PC-9 (cell line): ENCODE data around the gene ACTN2. TPM values are rescaled to one million over a fixed set of nuclear protein-coding genes. Genes with fewer than 3 reads are reported as not detected.

ENCODE experiments used
- BruUV-seq: library from RNA; stranded (reverse); fragments of 400-500 nt; replicated peaks from 2 replicates; lab custom pipeline; 2021; lab: Mats Ljungman, UMichigan
- CTCF ChIA-PET: fragments of 300-600 bp; sonication (Branson Sonifier 250); formaldehyde crosslinking; loops from one replicate; lab custom pipeline; 2022; ENCODE audit warnings: antibody characterized with exemption; lab: Charles Lee
- POLR2A ChIA-PET: fragments of 300-600 bp; sonication (Branson Sonifier 250); formaldehyde crosslinking; loops from one replicate; lab custom pipeline; 2022; ENCODE audit warnings: antibody characterized with exemption; ENCODE audit not compliant: unreplicated experiment; lab: Charles Lee
- DNase-seq, 2 experiments: peaks; one replicate each; pipeline versions ENCODE4 v3.0.0 to v3.0.0-alpha.2; 2015 to 2022; ENCODE audit warnings: mixed read lengths in 1 of 2
- H2AFZ ChIP-seq: fragments of 200-600 bp; sonication (generic); 2 replicates; pipeline ENCODE4 v1.8.1; 2017; ENCODE audit warnings: antibody characterized with exemption
- H3F3A ChIP-seq: fragments of 200-600 bp; sonication (generic); 2 replicates; pipeline ENCODE4 v1.8.1; 2017; ENCODE audit warnings: antibody characterized with exemption, mild to moderate bottlenecking, low read depth; ENCODE audit not compliant: insufficient read depth
- H3K27ac ChIP-seq: fragments of 200-600 bp; sonication (generic); 2 replicates; pipeline ENCODE4 v1.6.1; 2016; ENCODE audit warnings: mixed run types
- H3K27me3 ChIP-seq: fragments of 200-600 bp; sonication (generic); 2 replicates; pipeline ENCODE4 v1.6.1; 2016; ENCODE audit warnings: low read depth, mixed run types; ENCODE audit not compliant: insufficient read depth
- H3K36me3 ChIP-seq: fragments of 200-600 bp; sonication (generic); 2 replicates; pipeline ENCODE4 v1.6.1; 2016; ENCODE audit warnings: low read depth, mixed run types
- H3K4me1 ChIP-seq: fragments of 200-600 bp; sonication (generic); replicated peaks from 2 replicates; pipeline ENCODE4 v1.6.1; 2016; ENCODE audit warnings: mixed run types; ENCODE audit not compliant: insufficient read depth
- H3K4me2 ChIP-seq: fragments of 200-600 bp; sonication (generic); 2 replicates; pipeline ENCODE4 v1.6.1; 2017; ENCODE audit warnings: mixed run types
- H3K4me3 ChIP-seq: fragments of 200-600 bp; sonication (generic); 2 replicates; pipeline ENCODE4 v1.6.1; 2016; ENCODE audit warnings: mixed run types
- H3K79me2 ChIP-seq: fragments of 200-600 bp; sonication (generic); 2 replicates; pipeline ENCODE4 v1.6.1; 2017; ENCODE audit warnings: low read depth, mixed run types
- H3K9me2 ChIP-seq: fragments of 200-600 bp; sonication (generic); 2 replicates; pipeline ENCODE4 v1.8.1; 2017; ENCODE audit warnings: mild to moderate bottlenecking; ENCODE audit not compliant: insufficient read depth
- H3K9me3 ChIP-seq: fragments of 200-600 bp; sonication (generic); 2 replicates; pipeline ENCODE4 v1.8.1; 2016; ENCODE audit warnings: low read depth; ENCODE audit not compliant: insufficient read depth
- H4K20me1 ChIP-seq: fragments of 200-600 bp; sonication (generic); 2 replicates; pipeline ENCODE4 v1.8.1; 2017; ENCODE audit not compliant: insufficient read depth
- CTCF ChIP-seq: fragments of 200-600 bp; sonication (generic); conservative IDR thresholded peaks from 2 replicates; pipeline ENCODE4 v1.6.1; 2017; ENCODE audit warnings: mixed run types, antibody characterized with exemption, mild to moderate bottlenecking, moderate library complexity
- EZH2 ChIP-seq: fragments of 200-600 bp; sonication (generic); IDR thresholded peaks from 2 replicates; pipeline ENCODE4 v1.8.0; 2017; ENCODE audit warnings: antibody characterized with exemption, low read depth
- intact Hi-C: fragments of 100-400 bp; cut with micrococcal nuclease; formaldehyde crosslinking; loops from one replicate; pipeline ENCODE4 v1.10.0; 2022; ENCODE audit not compliant: unreplicated experiment
- total RNA-seq: library from RNA; stranded (reverse); gene quantifications from 2 replicates; pipeline ENCODE4 v1.2.3, GENCODE V29; 2021

Gene ACTN2
- total RNA-seq, 1 experiment from 2014 or later: not detected

GRCh38 chr1:236774926-236775325, 88.6 kb downstream of the ACTN2 start:
- no peaks in the 10 kb centered on the region; the same call in 1 of the 2 replicates for H3K9me2 ChIP-seq
- no peaks in the 10 kb centered on the region for H4K20me1 ChIP-seq
- H2AFZ ChIP-seq: no peak overlapping the region
- peaks cover 8% of the 10 kb centered on the region; the same call in 1 of the 2 replicates for H3K9me3 ChIP-seq
- H3K79me2 ChIP-seq: no peaks in the 10 kb centered on the region
- CTCF ChIA-PET: no interaction called here
- H3K36me3 ChIP-seq: no peaks in the 10 kb centered on the region
- no peak overlapping the region for H3K4me3 ChIP-seq
- BruUV-seq: no TSS peak
- H3K27me3 ChIP-seq: peaks cover 46% of the 10 kb centered on the region
- H3K4me1 ChIP-seq: no peaks in the 10 kb centered on the region
- POLR2A ChIA-PET: no interaction called here
- H3K27ac ChIP-seq: no peak overlapping the region
- H3K4me2 ChIP-seq: no peak overlapping the region
- intact Hi-C loops: loop anchor here (5.0 kb wide), 1 partner anchor 657 kb away; no protein-coding TSS in a partner anchor
- no peaks in the 10 kb centered on the region for H3F3A ChIP-seq
- DNase-seq: no peak
- no peak for TF ChIP-seq EZH2
- TF ChIP-seq CTCF: no peak; the same call in 1 of the 2 replicates

GRCh38 chr1:236779312-236779711, 93.0 kb downstream of the ACTN2 start:
- no peak overlapping the region for H3K4me3 ChIP-seq
- H2AFZ ChIP-seq: no peak overlapping the region
- no peaks in the 10 kb centered on the region for H3K4me1 ChIP-seq
- ChIA-PET POLR2A (no interaction called here), CTCF (no interaction called here)
- no peak for DNase-seq
- H3K36me3 ChIP-seq: no peaks in the 10 kb centered on the region
- intact Hi-C loops: loop anchor here (5.0 kb wide), 1 partner anchor 653 kb away; no protein-coding TSS in a partner anchor
- peaks cover 38% of the 10 kb centered on the region for H3K27me3 ChIP-seq
- no peak overlapping the region for H3K4me2 ChIP-seq
- H3K9me3 ChIP-seq: peaks cover 12% of the 10 kb centered on the region; the same call in 1 of the 2 replicates
- no peaks in the 10 kb centered on the region for H3K79me2 ChIP-seq
- H3F3A ChIP-seq: no peaks in the 10 kb centered on the region
- H3K9me2 ChIP-seq: no peaks in the 10 kb centered on the region; the same call in 1 of the 2 replicates
- H4K20me1 ChIP-seq: no peaks in the 10 kb centered on the region; the same call in 1 of the 2 replicates
- BruUV-seq: no TSS peak
- TF ChIP-seq CTCF (no peak), EZH2 (no peak)
- H3K27ac ChIP-seq: no peak overlapping the region

DNA sequence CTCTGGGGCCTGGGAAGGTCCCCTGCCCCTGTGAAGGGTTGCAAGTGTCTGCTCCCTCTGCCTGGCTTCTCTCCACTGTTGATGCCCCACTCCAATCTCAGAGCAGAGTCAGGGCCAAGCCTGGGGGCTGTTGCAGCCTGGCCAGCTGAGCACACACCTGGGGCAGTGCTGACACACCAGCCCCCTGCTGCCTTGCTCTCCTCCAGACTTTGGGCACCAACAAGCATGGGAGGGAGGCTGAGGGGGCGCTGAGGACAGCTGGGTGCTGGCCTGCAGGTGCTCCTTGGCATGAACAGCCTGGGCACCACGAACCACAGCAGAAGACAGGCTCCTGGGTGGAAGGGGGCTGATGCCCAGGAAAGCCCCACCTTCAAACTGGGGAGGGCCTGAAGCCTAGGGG, 99.2 kb downstream of the ACTN2 start:
- ChIA-PET POLR2A (no interaction called here), CTCF (no interaction called here)
- Histone ChIP-seq H3K9me2 (no peaks in the 10 kb centered on the region; the same call in 1 of the 2 replicates), H3K27ac (no peak overlapping the region), H3K9me3 (0 out of 2 replicates have a peak, but pooled peaks cover 2% of the 10 kb centered on the region), H2AFZ (no peak overlapping the region), H3K27me3 (peaks cover 58% of the 10 kb centered on the region), H3K4me3 (no peak overlapping the region), H3F3A (no peaks in the 10 kb centered on the region), H3K36me3 (no peaks in the 10 kb centered on the region), H3K79me2 (no peaks in the 10 kb centered on the region), H3K4me2 (no peak overlapping the region), H4K20me1 (no peaks in the 10 kb centered on the region; the same call in 1 of the 2 replicates), H3K4me1 (no peaks in the 10 kb centered on the region)
- BruUV-seq: no TSS peak
- intact Hi-C loops: no loop called here
- no peak for DNase-seq
- TF ChIP-seq CTCF (no peak), EZH2 (no peak)
